Right lobe of liver (tissue), 4 donors: Measurements from ENCODE around the gene TRANK1.

Experiments used
- CTCF ChIP-seq, 4 donors: fragments of 200-600 bp in 3 of 4; fragments of 450-650 bp in 1 of 4; IDR thresholded peaks; one replicate each; pipeline versions ENCODE4 v1.5.1 to v1.8.0; 2016 to 2022; ENCODE audit warnings: antibody characterized with exemption in 4 of 4, mild to moderate bottlenecking in 2 of 4
- POLR2A ChIP-seq: fragments of 450-650 bp; IDR thresholded peaks from one replicate; pipeline ENCODE4 v1.6.1; 2017; ENCODE audit warnings: antibody characterized with exemption, mild to moderate bottlenecking
- donor health status: DM: no; HTN: no; CAD: no.
- donor health status: DM: no; HTN: no; CAD: no.
- donor health status: DM: no; HTN: yes; CAD: no.

- TF ChIP-seq CTCF (IDR thresholded peaks at IDR 0.05) (no peak), POLR2A (no peak)
These were observed 13.2 kb upstream of the TRANK1 start for GRCh38 chr3:36957862-36958686.
